GM10248 (cell line): ENCODE data around the gene SERPINA4.

Experiments
- CTCF ChIA-PET: fragments of 300-600 bp; sonication (Branson Sonifier 250); formaldehyde crosslinking; extraction: SDS; loops from one replicate; lab custom pipeline; 2021; ENCODE audit warnings: antibody characterized with exemption; lab: Yijun Ruan, JAX
- POLR2A ChIA-PET: fragments of 350-650 bp; sonication (Branson Sonifier 250); formaldehyde crosslinking; extraction: SDS; loops from one replicate; lab custom pipeline; 2020; ENCODE audit warnings: antibody characterized with exemption; lab: Yijun Ruan, JAX
- DNase-seq: peaks from one replicate; pipeline ENCODE4 v3.0.0; 2012; ENCODE audit errors: extremely low spot score
- CTCF ChIP-seq: IDR thresholded peaks from 2 replicates; pipeline ENCODE4 v1.5.1; 2012; ENCODE audit warnings: mild to moderate bottlenecking, low read depth; ENCODE audit errors: extremely low read depth, missing control alignments, control extremely low read depth

The SERPINA4 gene

GRCh38 chr14:94535506-94535905, 25.7 kb upstream of the SERPINA4 start:
- POLR2A ChIA-PET: no interaction called here
- no peak for TF ChIP-seq CTCF
- DNase-seq: no peak
- CTCF ChIA-PET: interaction anchor here (2.2 to 10.2 kb wide), 2 partner anchors 14 to 50 kb away, joined by 6 to 77 read pairs; no protein-coding TSS in a partner anchor

GRCh38 chr14:94536836-94537235, 24.4 kb upstream of the SERPINA4 start:
- DNase-seq: no peak
- CTCF ChIA-PET: interaction anchor here (10.2 kb wide), 1 partner anchor 13 kb away, joined by 77 read pairs; no protein-coding TSS in a partner anchor
- no peak for TF ChIP-seq CTCF
- POLR2A ChIA-PET: no interaction called here

- CTCF ChIA-PET: interaction anchor here (0.9 to 10.2 kb wide), 4 partner anchors 11 to 104 kb away, joined by 3 to 77 read pairs (median 8); no protein-coding TSS in a partner anchor
- POLR2A ChIA-PET: no interaction called here
- no peak for DNase-seq
- TF ChIP-seq CTCF: no peak
Observed at GRCh38 chr14:94538070-94538740, 23.0 kb upstream of the SERPINA4 start.

GRCh38 chr14:94539181-94539580, 22.1 kb upstream of the SERPINA4 start:
- CTCF ChIA-PET: interaction anchor here (0.9 to 10.2 kb wide), 5 partner anchors 10 to 105 kb away, joined by 3 to 77 read pairs (median 6); no protein-coding TSS in a partner anchor
- POLR2A ChIA-PET: no interaction called here
- no peak for DNase-seq
- no peak for TF ChIP-seq CTCF

- DNase-seq: no peak
- ChIA-PET POLR2A (no interaction called here), CTCF (interaction anchor here (0.7 to 10.2 kb wide), 7 partner anchors 9 to 403 kb away, joined by 3 to 77 read pairs (median 4); no protein-coding TSS in a partner anchor)
- TF ChIP-seq CTCF: peak; percentile 16
Observed at GRCh38 chr14:94540031-94540794, 21.0 kb upstream of the SERPINA4 start.

- ChIA-PET CTCF (interaction anchor here (1.3 to 10.2 kb wide), 3 partner anchors 8 to 405 kb away, joined by 3 to 77 read pairs (median 4); no protein-coding TSS in a partner anchor), POLR2A (no interaction called here)
- no peak for DNase-seq
- TF ChIP-seq CTCF: no peak
Observed at GRCh38 chr14:94541234-94541975, 19.8 kb upstream of the SERPINA4 start.
